HPDE6-E6E7 (cell line): Measurements from ENCODE around the gene PRSS50.

Experiments
- DNase-seq: peaks from one replicate; pipeline ENCODE4 v3.0.0; 2011; ENCODE audit warnings: missing footprints; ENCODE audit errors: extremely low spot score

PRSS50 gene

DNA sequence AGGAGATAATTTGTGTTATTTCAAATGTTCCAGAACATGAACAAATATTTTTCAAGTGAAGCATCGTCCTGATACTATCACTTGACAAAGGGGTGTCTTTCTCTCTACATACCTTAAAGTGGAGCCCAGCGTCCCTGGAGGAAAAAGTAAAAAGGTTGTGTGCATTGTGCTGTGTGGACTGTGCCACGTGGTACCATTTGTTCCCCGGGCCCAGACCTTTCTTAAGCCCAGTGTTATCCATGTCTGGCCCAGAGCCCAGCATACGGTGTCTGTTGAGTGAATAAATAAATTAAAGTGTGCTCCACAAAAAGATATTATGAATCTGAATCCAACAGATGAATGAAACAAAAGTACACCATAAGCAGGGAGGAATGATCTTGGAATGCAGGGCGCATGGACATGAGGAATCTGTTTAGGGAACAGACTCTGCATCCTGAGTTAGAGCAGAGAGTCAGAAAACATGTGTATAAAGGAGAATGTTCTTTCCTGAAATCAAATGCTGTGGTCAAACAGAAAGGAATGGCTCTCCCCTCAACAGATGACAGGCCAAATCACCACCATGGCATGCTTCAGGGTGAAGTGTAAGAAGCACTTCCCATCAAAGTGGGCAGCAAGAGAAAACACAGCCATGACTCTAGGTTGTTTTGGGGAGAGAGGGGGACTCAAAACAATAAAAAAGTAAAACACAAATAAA lies 8.1 kb upstream of the PRSS50 start:
- no peak for DNase-seq

DNA sequence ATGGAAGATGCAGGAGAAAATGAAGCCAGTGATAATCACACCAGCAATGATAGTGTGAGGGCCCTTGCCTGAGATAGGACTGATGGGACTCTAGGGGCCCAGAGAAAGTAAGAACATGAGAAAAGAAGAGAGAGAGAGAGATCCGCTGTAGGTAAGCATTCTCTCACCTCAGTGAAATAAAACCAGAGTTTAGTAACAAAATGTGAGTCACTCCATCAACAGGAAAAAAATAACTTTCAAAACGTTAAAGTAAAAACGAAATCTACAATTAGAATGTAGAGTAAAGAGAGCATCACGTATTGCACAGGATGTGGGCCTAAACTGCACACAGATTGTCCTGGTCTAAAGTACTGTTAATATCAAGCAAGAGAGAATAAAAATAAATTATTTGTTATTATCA lies 6.8 kb upstream of the PRSS50 start:
- no peak for DNase-seq

DNA sequence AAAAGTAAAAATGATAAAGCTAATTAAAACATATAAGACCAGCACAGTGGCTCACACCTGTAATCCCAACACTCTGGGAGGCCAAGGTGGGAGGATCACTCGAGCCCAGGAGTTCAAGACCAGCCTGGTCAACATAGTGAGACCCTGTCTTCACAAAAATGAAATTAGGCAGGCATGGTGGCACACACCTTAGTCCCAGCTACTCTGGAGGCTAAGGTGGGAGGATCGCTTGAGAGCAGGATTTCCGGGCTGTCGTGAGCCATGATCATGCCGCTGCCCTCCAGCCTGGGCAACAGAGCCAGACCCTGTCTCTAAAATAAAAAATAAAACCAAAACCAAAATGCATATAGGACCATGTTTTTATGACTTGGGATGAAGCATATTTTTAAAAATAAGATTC lies 4.8 kb upstream of the PRSS50 start:
- no peak for DNase-seq

DNA sequence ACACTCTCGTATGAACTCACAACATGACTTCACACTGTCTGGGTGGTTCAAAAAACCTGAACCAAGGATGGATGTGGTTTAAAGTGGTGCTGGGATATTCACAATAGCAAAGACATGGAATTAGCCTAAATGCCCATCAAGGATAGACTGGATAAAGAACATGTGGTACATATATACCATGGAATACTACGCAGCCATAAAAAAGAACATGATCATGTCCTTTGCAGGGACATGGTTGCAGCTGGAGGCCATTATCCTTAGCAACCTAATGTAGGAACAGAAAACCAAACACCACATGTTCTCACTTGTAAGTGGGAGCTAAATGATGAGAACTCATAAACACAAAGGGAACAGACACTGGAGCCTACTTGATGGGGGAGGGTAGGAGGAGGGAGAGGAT lies 3.3 kb upstream of the PRSS50 start:
- no peak for DNase-seq

DNA sequence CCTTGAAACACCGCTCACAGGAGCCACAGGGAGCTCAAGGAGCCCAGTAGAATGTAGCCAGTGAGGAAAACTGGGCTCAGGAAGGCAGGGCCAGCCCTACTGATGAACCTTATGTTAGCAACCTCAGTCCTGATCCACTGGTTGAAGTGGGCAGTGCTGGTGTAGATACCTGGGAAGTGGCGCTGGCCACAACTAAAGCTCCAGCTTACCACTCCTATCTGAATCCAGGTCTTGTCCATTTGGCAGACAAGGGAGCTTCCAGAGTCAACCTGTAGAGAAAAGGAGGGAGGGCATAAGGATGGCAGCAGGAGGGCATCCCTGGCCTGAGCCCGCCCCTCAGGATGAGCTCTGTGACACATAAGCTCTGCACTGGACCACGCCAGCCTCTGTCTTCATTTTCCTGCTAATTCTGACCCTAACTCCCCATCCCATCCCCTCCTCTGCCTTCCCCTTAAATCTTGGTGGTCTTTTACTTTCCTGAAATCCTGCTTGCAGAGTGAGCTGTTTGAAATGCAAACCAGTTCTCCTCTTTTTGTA lies 2.1 kb upstream of the PRSS50 start:
- no peak for DNase-seq

DNA sequence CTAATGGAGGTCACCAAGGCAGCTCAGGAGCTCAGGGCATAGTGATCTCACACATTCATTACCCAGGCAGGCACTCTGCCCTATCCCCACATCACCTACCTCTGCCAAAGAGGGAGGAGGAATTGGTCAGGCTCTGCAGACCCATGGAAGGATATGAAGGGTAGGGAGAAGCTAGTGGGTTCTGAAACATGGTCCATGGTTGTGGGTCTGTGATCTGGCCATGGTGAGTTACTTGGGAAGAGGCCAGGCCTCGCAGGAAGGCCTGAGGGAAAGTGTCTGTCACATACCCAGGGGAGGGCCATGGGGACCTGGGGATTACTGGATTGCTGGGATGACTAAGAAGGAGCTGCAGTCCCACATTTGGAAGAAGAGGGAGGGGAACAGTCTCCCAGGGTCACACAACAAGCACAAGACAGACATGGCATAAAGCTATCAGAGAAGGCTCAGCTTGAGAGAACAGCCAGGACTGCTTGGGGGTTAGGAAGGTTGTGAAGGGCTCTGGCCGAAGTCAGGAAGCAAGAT lies 1.4 kb upstream of the PRSS50 start:
- DNase-seq = no peak

DNA sequence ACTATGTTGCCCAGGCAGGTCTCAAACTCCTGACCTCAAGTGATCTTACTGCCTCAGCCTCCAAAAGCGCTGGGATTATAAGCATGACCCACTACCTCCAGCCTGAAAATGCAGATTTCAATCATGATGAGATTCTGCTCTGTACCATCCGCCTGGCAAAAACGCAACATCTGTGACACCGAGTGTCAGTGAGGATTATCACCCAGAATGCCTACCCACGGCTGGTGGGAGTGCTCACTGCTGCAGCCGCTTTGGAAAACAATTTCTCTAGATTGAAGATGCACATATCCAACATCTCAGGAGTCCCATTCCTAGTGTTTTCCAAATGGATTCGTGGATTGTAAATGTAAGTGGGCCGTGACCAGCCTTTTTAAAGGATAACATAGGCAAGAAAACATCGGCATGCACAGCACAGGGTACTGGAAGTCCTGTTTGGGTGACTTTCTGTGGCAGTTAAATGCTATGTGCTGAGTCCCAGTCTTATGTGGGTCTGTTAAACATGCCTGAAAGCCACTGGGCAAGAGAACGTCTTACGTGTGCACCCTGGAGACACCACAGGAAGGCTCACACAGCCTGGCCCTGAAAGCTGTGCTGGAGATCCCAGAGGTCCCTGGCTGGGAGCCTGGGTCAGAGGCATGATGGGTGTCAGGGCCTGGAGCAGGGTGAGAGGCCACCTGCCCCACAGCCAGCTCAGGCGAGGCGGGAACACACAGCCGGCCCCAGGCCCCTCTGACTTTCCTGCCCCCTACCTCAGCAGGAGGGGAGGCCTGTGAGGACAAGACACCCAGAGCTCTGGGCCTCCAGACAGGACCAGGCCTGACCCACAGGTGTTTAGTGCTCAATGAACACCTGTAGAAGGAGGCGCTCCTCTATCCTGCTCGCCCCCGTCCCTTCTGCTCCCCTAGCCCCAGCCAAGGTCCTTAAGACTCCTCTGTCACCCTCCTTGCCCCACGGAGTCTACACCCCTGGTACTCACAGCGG lies 918 bp downstream of the PRSS50 start:
- no peak for DNase-seq

DNA sequence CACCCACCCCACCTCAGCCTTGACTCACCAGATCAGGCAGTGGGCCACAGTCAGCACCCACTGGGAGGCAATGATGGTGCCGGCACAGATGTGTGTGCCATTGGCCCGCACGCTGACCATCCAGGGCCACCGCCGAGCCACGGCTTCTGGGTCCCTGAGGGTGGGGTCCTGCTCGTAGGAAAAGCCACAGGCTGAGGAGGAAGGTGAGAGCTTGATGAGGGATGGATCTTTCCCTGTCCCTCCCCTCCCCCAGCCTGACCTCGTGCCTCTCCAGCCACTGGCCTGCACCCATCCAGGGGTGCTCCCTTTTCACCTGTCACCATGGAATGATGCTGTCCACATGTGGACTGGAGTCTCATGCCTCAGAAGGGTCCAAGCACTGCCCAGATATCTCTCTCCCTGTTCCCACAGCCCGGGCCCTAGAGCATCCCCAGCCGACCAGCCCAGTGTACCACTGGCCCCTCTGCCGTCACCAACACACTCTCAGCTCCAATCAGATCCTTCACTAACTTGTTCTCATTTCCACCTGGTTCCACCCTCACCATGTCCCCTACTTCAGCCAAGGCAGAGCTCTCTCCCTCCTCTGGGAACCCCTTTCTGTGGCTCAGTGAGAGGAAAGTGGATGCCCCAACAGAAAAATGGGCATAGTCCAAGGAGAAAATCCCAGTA lies 2.0 kb downstream of the PRSS50 start:
- no peak for DNase-seq

DNA sequence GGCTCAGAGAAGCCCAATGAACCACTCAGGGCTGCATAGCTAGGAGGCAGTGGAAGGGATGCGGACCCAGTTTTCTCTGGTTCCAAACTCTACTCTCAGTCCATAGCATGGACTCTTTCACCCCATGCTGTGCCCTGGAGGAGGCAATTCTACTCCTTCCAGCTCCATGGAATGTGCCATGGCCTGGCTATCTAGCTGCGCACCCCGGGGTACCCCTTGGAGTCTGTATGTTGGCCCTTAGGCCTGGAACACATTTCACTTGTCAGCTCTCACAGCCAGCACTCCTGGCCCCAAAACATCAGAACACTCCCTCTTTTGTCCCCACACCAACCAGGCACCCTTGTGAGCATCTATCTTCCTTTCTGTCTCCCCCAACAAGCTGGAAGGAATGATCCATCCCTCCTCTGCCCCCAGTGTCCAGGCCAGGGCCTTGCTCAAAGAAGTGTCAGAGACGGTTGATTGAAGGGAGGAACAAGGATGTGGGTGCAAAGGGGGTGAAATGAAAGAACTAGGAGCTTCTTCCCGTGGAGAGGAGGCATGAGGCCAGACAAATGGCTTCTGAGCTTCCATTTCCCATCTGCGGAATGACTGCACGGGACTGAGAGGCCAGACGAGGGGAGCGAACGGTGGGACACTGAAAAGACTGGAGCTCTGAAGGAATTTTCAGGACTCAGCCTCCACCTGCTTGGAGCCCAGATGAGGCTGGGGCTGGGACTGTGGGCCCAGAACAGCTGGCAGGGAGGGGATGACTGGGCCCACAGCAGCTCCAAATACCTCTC lies 2.8 kb downstream of the PRSS50 start:
- DNase-seq = no peak

DNA sequence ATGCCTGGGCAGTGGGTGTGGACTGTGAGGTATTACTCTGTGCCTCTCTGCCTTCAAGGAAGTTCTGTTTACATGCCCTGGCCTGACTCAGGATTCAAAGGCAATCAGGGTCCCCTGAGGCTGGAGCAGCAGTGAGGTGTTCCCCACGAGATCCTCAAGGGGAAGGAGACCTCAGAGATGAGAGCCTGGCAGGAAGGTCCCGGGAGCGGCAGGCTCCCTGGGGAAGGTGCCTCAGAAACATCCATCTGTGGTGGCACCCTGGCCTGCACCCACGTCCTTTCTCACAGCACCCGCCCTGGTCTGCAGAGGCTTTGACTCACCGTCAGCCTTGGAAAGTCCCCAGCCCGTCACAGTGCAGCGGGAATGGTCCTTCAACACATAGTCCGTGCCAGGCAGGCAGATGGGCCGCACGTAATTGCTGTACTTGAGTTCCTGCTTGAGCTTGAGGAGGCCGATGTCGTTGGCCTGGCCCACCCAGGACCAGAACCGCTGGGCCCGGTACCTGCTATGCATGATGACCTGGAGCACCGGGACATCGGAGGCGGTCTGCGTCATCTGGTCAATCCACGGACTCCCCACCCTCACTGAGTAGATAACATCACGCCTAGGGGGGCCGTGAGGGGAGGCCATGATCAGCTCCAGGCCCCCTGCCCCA lies 3.6 kb downstream of the PRSS50 start:
- peak; percentile 33 for DNase-seq

DNA sequence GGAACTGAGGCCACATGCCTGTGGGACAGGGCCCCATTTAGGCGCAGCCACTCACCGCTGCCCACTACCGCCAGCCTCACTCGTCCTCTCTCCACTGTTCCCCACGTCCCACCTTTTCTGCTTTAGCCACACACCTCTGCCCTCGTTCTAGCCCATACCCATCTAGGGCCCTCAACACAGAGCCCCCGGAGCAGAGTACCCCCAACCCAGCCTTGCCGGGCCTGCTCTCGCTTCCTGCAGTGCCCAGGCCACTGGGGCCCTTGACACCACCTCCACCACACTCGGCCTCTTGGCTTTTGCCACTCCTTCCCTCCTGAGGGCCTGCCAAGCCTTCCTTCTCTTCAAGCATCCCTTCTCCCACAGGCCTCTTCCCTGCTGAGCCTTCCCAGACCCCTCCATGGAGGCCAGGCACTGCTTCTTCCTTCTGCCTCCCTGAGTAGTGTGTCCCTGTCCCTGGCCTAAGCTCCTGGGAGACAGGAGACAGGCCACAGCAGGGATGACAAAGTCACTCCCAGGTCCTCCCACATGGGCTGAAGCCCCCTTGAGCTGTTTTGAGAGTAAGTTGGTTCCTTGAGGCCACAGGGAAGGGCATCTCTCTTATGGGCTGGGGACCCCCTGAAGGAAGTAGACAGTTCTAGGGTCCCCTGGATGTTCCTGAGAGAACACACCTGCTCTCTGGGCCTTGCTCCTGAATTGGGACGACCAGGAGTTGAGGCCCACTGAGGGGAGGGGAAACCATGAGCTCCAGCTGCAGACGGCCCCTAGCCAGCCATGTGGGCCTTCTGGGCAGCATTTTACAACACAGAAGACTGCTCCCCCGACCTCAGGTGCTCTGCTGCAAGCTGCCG lies 4.4 kb downstream of the PRSS50 start:
- no peak for DNase-seq

DNA sequence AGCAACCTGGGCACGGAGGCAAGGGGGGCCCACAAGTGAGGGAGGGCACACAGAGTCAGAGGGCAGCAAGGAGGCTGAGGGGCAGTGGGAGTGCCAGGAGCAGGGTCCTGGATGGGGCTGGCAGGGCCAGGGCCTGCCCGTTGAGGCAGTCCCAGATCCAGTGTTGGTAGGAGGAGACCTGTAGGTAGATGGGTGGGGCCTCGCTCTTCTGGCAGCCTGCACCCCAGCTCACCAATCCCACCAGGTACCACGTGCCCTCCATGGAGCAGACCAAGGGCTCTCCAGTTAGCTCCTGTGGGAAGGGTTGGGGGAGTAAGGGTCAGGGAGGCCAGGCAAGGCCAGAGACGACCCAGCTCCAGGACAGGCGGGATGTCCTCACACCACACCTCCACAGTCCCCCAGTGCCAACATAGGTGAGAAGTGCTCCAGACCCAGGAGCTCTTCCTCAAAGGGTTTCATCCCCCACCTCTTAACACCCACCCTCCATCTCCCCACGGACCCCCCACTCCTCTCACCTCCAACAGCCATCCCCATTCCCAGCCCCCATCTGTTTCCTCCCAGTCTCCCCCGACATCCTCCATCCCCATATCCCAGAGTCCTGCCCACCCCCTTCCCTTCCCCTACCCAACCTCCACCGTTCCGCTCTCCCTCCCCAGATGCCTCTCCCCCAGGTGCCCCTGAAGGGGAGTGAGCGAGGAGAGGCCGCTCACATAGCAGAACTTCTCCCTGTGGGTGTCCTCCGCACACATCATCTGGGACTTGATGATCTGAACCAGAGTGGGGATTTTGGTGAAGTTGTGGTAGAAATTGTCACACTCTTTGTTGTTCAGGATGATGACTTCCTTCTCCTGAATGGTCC lies 5.2 kb downstream of the PRSS50 start:
- no peak for DNase-seq

DNA sequence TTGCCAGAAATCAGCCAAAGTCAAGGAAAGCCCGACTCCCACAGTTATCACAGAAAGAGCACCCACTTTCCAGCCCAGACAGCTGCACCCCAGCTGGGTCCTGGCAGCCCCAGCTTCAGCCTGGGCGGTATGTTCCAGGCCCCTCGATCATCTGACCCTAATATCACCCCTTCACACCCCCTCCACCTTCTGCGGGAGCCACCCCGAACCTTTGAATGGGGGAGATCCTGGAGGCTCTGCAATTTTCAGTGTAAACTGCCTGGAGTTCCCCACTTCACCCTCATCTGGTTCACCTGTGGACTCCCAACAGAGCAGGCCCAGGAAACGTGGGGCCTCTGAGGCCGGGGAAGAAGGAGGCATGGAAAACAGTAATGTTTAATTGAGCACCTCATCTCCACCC lies 5.9 kb downstream of the PRSS50 start:
- no peak for DNase-seq

DNA sequence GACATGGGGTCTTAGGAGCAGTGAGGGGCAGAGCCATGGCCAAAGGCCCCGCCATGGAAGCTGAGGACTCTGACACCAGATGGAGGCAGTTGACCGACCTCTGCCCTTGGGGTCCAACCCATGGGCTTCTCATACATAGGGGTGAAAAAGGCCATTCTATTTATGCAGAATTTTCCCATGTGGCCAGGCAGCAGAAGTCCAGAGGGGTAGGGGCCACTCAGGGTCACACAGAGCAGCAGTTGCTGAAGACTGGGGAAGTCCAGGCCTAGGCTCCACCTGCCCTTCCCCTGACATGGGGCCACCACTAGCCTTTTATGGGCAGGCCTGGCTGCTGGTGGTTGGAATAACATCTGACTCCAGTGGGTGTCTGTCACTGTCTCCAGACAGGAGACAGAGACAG lies 6.4 kb downstream of the PRSS50 start:
- no peak for DNase-seq

DNA sequence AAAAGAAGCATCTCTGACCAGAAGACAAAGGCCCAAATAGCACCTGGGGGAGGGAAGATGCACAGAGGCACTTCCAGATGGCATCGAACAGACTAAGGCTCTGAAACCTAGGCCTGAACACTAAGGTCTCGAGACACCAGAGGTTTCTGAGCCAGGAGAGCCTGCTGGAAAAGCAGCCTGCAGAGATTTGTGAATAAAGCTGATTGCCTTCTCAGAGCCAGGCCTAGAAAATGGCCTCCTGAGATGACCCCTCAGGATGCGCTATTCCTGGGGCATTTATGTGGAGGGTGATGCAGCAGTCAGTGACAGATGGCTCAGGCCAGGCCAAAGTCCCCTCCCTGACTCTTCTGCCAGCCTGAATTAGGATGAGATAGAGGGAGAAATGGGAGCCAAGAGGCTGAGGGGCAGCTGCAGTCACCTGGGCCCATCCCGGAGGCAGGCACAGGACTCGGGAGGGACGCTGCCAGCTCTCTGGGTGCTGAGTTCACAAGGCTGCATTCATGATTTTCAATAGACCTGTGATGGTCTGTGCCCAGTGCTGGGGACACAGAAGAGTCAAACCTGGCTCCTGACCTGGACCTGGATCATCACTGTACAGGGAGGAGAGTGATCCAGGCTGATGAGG lies 6.9 kb downstream of the PRSS50 start:
- no peak for DNase-seq

DNA sequence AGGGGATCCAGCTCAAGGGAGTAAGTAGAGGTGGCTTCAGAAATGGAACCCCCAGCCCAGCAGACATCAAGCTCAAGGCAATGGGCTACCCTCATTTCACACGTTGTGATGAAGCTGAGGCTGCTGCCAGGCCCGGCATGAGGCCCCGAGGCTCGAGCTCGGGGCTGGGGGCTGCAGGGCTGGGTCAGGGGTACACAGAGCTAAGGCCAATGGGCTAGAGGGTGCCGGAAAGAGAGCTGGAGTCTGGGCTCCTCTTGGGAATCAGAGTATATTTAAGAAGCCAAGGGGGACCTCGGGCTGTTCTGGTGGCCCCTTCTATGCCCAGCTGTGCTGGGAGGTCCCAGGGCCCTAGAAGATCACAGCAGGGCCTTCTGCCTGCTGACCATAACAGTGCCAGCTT lies 7.4 kb downstream of the PRSS50 start:
- no peak for DNase-seq

DNA sequence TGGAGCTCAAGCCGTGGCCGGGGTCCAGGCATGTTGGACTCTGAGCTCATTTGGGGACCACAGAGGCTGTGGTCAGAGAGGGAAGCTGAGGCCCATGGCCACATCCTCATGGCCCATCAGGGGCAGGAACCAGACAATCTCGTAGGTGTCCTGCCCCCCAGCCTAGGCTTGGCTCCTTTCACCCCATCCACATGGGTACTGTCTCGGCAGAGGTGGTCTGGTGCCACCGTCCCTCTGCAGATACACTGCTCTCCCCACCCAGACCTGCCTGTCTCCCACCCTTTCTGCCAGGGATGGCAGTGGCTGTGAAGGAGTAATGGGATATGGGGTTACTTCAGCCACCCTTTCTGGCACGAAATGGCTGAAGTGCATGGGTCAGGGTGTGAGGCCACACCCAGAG lies 7.9 kb downstream of the PRSS50 start:
- no peak for DNase-seq

DNA sequence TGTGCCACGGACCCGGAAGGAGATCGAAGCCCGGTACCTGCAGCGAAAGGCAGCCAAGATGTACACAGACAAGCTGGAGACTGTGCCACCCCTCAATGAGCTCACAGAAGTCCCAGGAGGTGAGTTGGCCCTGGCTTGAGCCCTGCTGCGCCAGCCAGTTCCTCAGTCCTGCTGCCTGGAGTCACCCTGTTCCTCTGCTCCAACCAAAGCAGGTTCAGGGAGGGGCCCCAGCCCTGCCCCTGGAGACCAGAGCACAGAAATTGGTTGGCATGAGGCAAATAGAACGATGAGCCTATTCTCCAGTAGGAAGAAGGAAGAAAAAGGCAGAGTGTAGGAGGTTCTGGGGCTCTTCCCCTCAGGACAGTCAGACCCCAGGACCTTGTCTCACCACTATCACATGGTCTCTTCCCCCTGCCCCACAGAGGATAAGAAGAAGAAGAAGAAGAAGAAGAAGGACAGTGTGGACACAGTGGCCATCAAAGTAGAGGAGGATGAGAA lies 8.5 kb downstream of the PRSS50 start:
- no peak for DNase-seq
